Measurements from ENCODE around the gene TMEM51. TPM values are rescaled to one million over a fixed set of nuclear protein-coding genes. Genes with fewer than 3 reads are reported as not detected.

Gene TMEM51
- total and polyA plus RNA-seq, 9 of the 15 experiments (the other 6 are each of a cell fraction or from before 2014, with no cell fraction given) = 0.06 to 1.4 (median 0.58) TPM

- Histone ChIP-seq H3K36me3 (ENCODE audit: control insufficient read depth, insufficient read depth, low read length) (no peaks in the 10 kb centered on the region), H2AFZ (ENCODE audit: low read depth, low read length) (no peak overlapping the region), H4K20me1 (replicated peaks; ENCODE audit: control insufficient read depth, insufficient read depth, low read length) (no peaks in the 10 kb centered on the region; the same call in 1 of the 2 replicates), H3K9ac (ENCODE audit: insufficient read depth in 1 of 2, low read depth in 2 of 2, low read length in 2 of 2) (no peak overlapping the region), H3K9me3 (replicated peaks; ENCODE audit: control insufficient read depth, insufficient read depth, low read depth, low read length) (no peaks in the 10 kb centered on the region), H3K27me3 (ENCODE audit: control insufficient read depth in 2 of 2, insufficient read depth in 2 of 2, low read length in 2 of 2) (peaks cover 4 to 27% of the 10 kb centered on the region in 2 experiments; a peak in 3 of 5 replicates), H3K4me3 (no peak overlapping the region), H3K27ac (ENCODE audit: extremely low read depth, low read depth, low read length) (no peak overlapping the region), H3K79me2 (ENCODE audit: control insufficient read depth, insufficient read depth, low read length) (no peaks in the 10 kb centered on the region), H3K9me1 (ENCODE audit: control insufficient read depth, insufficient read depth, low read length) (no peaks in the 10 kb centered on the region), H3K4me2 (ENCODE audit: insufficient read depth, low read length) (no peak overlapping the region), H3K4me1 (replicated peaks in 1 of 2; ENCODE audit: control insufficient read depth in 2 of 2, insufficient read depth in 2 of 2, low read length in 2 of 2) (peaks cover 6 to 23% of the 10 kb centered on the region in 2 experiments; a peak in 4 of 5 replicates)
- in situ Hi-C loops (cut with MboI) = loop anchor here (5.0 kb wide), 1 partner anchor 107 kb away; the partner anchor contains the start of gene TMEM51
- ChIA-PET CTCF (ENCODE audit: low intra/inter-chr PET ratio) (interaction anchor here (0.6 kb wide), 1 partner anchor 77 kb away, joined by 3 read pairs; no protein-coding TSS in a partner anchor), POLR2A (no interaction called here)
- intact Hi-C loops (cut with micrococcal nuclease) = no loop called here
- DNase-seq (ENCODE audit: extremely low read depth in 1 of 4, low spot score in 3 of 4) = peak in 1 of 4 experiments; percentile 34
- 5% methylated on average over 13 of the region's 13 CpGs for WGBS (ENCODE audit: insufficient coverage, low coverage, missing lambda C conversion rate)
- no peak for FAIRE-seq
- no TSS peak for BruUV-seq (replicated peaks)
- peak; percentile 63 for ATAC-seq
- TF ChIP-seq NFRKB (IDR thresholded peaks at IDR 0.05; ENCODE audit: low read depth) = no peak
- no peak for TF ChIP-seq POU5F1 (IDR thresholded peaks at IDR 0.05; ENCODE audit: borderline replicate concordance, low read depth, low read length, partially characterized antibody)
- TF ChIP-seq PHB (CRISPR knock-in tag; IDR thresholded peaks at IDR 0.05) = no peak
- no peak for TF ChIP-seq ZNF146 (CRISPR knock-in tag; IDR thresholded peaks at IDR 0.05; ENCODE audit: unreplicated experiment)
- no peak for TF ChIP-seq BRF1 (IDR thresholded peaks at IDR 0.05; ENCODE audit: borderline replicate concordance, extremely low read depth, insufficient read length)
- TF ChIP-seq, protein P1, sequence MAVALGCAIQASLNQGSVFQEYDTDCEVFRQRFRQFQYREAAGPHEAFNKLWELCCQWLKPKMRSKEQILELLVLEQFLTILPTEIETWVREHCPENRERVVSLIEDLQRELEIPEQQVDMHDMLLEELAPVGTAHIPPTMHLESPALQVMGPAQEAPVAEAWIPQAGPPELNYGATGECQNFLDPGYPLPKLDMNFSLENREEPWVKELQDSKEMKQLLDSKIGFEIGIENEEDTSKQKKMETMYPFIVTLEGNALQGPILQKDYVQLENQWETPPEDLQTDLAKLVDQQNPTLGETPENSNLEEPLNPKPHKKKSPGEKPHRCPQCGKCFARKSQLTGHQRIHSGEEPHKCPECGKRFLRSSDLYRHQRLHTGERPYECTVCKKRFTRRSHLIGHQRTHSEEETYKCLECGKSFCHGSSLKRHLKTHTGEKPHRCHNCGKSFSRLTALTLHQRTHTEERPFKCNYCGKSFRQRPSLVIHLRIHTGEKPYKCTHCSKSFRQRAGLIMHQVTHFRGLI (CRISPR knock-in tag; IDR thresholded peaks at IDR 0.05) = no peak
- no peak for TF ChIP-seq PRMT5 (CRISPR knock-in tag; IDR thresholded peaks at IDR 0.05)
- no peak for TF ChIP-seq CEBPB (tag; IDR thresholded peaks at IDR 0.05)
- TF ChIP-seq EHMT2 (IDR thresholded peaks at IDR 0.05) = no peak
- no peak for TF ChIP-seq ZZZ3 (IDR thresholded peaks at IDR 0.05)
- TF ChIP-seq, protein P2, sequence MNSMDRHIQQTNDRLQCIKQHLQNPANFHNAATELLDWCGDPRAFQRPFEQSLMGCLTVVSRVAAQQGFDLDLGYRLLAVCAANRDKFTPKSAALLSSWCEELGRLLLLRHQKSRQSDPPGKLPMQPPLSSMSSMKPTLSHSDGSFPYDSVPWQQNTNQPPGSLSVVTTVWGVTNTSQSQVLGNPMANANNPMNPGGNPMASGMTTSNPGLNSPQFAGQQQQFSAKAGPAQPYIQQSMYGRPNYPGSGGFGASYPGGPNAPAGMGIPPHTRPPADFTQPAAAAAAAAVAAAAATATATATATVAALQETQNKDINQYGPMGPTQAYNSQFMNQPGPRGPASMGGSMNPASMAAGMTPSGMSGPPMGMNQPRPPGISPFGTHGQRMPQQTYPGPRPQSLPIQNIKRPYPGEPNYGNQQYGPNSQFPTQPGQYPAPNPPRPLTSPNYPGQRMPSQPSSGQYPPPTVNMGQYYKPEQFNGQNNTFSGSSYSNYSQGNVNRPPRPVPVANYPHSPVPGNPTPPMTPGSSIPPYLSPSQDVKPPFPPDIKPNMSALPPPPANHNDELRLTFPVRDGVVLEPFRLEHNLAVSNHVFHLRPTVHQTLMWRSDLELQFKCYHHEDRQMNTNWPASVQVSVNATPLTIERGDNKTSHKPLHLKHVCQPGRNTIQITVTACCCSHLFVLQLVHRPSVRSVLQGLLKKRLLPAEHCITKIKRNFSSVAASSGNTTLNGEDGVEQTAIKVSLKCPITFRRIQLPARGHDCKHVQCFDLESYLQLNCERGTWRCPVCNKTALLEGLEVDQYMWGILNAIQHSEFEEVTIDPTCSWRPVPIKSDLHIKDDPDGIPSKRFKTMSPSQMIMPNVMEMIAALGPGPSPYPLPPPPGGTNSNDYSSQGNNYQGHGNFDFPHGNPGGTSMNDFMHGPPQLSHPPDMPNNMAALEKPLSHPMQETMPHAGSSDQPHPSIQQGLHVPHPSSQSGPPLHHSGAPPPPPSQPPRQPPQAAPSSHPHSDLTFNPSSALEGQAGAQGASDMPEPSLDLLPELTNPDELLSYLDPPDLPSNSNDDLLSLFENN (IDR thresholded peaks at IDR 0.05; ENCODE audit: low read depth in 2 of 2, low read length in 2 of 2) = 0 out of 4 replicates have a peak, but pooled peaks of 1 of the 2 experiments have one; percentile 35
- TF ChIP-seq GABPA (tag; conservative IDR thresholded peaks at IDR 0.05; ENCODE audit: low read depth) = no peak
- TF ChIP-seq SOX6 (IDR thresholded peaks at IDR 0.05) = 0 out of 2 replicates have a peak, but pooled peaks have one; percentile 44
- no peak for TF ChIP-seq SRSF1 (IDR thresholded peaks at IDR 0.05; ENCODE audit: low read depth, low read length)
- TF ChIP-seq TEAD4 (IDR thresholded peaks at IDR 0.05; ENCODE audit: low read length) = peak; percentile 62; the same call in 1 of the 2 replicates
- no peak for TF ChIP-seq TEAD4 (CRISPR knock-in tag; IDR thresholded peaks at IDR 0.05; ENCODE audit: borderline replicate concordance)
These were observed 105.5 kb downstream of the TMEM51 start for GRCh38 chr1:15258833-15259621.
